Thymus (tissue), 11 donors: Measurements from ENCODE around the gene HAUS6. TPM values are rescaled to one million over a fixed set of nuclear protein-coding genes. Genes with fewer than 3 reads are reported as not detected.
A peak's percentile ranks its signal among the peaks of the same experiment; 100 is the strongest.

Experiments
- DNase-seq, 9 donors: peaks; one replicate each; pipeline ENCODE4 v3.0.0-alpha.2; 2013; ENCODE audit warnings: low spot score in 9 of 9, low read depth in 6 of 9, missing footprints in 1 of 9
- H3K27ac ChIP-seq, 2 donors: one replicate each; pipeline ENCODE4 v1.5.1; 2013; ENCODE audit warnings: control low read depth in 1 of 2, low read depth in 1 of 2, low read length in 1 of 2, mild to moderate bottlenecking in 1 of 2, moderate library complexity in 1 of 2
- H3K27me3 ChIP-seq, 2 donors: one replicate each; pipeline ENCODE4 v1.5.1; 2013; ENCODE audit warnings: low read length in 1 of 2; ENCODE audit not compliant: control insufficient read depth in 2 of 2, insufficient read depth in 1 of 2
- H3K36me3 ChIP-seq, 2 donors: one replicate each; pipeline ENCODE4 v1.5.1; 2013; ENCODE audit warnings: low read length in 1 of 2, mild to moderate bottlenecking in 1 of 2, moderate library complexity in 1 of 2; ENCODE audit not compliant: control insufficient read depth in 2 of 2, insufficient read depth in 2 of 2
- H3K4me1 ChIP-seq, 2 donors: one replicate each; pipeline ENCODE4 v1.5.1; 2013; ENCODE audit warnings: low read length in 2 of 2; ENCODE audit not compliant: control insufficient read depth in 2 of 2, insufficient read depth in 2 of 2
- H3K4me3 ChIP-seq, 2 donors: one replicate each; pipeline ENCODE4 v1.5.1; 2013; ENCODE audit warnings: low read length in 2 of 2, control low read depth in 1 of 2, mild to moderate bottlenecking in 1 of 2
- H3K9me3 ChIP-seq, 2 donors: one replicate each; pipeline ENCODE4 v1.5.1; 2013; ENCODE audit warnings: low read length in 1 of 2, mild to moderate bottlenecking in 1 of 2; ENCODE audit not compliant: control insufficient read depth in 2 of 2, insufficient read depth in 1 of 2
- WGBS: extraction: QIAGEN DNeasy Blood & Tissue Kit; methylation state at CpG from one replicate; pipeline ENCODE4 v1.1.7; 2013; 5-methylcytosine and 5-hydroxymethylcytosine counted together
- polyA plus RNA-seq: library from polyadenylated mRNA; stranded (reverse); fragments of 200-250 nt; gene quantifications from one replicate; pipeline ENCODE4 v1.2.3, GENCODE V29; 2013
- total RNA-seq: library from RNA; stranded (reverse); fragments of 120-200 nt; gene quantifications from one replicate; pipeline ENCODE4 v1.2.4, GENCODE V29; 2013
- donor health status: healthy.

The HAUS6 gene
- total and polyA plus RNA-seq, 2 donors = 10.8 to 23.8 TPM

- no peak for DNase-seq
- Histone ChIP-seq H3K4me3 (no peak overlapping the region), H3K9me3 (no peaks in the 10 kb centered on the region), H3K4me1 (no peaks in the 10 kb centered on the region), H3K27me3 (no peaks in the 10 kb centered on the region), H3K36me3 (no peaks in the 10 kb centered on the region), H3K27ac (no peak overlapping the region)
- 94% methylated on average over 1 of the region's 1 CpG for WGBS
Measured at GRCh38 chr9:19138084-19138483, 35.4 kb upstream of the HAUS6 start.

- WGBS = 97% methylated on average over 1 of the region's 1 CpG
Measured at GRCh38 chr9:19137282-19137681, 34.6 kb upstream of the HAUS6 start.

GRCh38 chr9:19136129-19136528 lies 33.4 kb upstream of the HAUS6 start:
- Histone ChIP-seq H3K9me3 (no peaks in the 10 kb centered on the region), H3K4me1 (no peaks in the 10 kb centered on the region), H3K4me3 (no peak overlapping the region), H3K36me3 (no peaks in the 10 kb centered on the region), H3K27me3 (no peaks in the 10 kb centered on the region), H3K27ac (no peak overlapping the region)
- WGBS = 94% methylated on average over 3 of the region's 3 CpGs
- no peak for DNase-seq

More at GRCh38 chr9:19137282-19137681, 34.6 kb upstream of the HAUS6 start:
- Histone ChIP-seq H3K4me3 (no peak overlapping the region), H3K27me3 (no peaks in the 10 kb centered on the region), H3K27ac (no peak overlapping the region), H3K4me1 (no peaks in the 10 kb centered on the region), H3K36me3 (no peaks in the 10 kb centered on the region), H3K9me3 (no peaks in the 10 kb centered on the region)
- no peak for DNase-seq

GRCh38 chr9:19133549-19134345 lies 31.0 kb upstream of the HAUS6 start:
- H3K9me3 ChIP-seq = no peaks in the 10 kb centered on the region
- no peaks in the 10 kb centered on the region for H3K36me3 ChIP-seq
- H3K27ac ChIP-seq = no peak overlapping the region
- H3K27me3 ChIP-seq = no peaks in the 10 kb centered on the region
- H3K4me1 ChIP-seq = peaks cover 0 to 5% of the 10 kb centered on the region in 2 donors
- DNase-seq = no peak
- no peak overlapping the region for H3K4me3 ChIP-seq
- 98% methylated on average over 6 of the region's 6 CpGs for WGBS

- no peaks in the 10 kb centered on the region for H3K27me3 ChIP-seq
- H3K4me1 ChIP-seq = peaks cover 2 to 17% of the 10 kb centered on the region in 2 donors
- DNase-seq = no peak
- H3K4me3 ChIP-seq = no peak overlapping the region
- no peaks in the 10 kb centered on the region for H3K9me3 ChIP-seq
- no peak overlapping the region for H3K27ac ChIP-seq
- H3K36me3 ChIP-seq = peaks cover 1 to 2% of the 10 kb centered on the region in 2 donors
- WGBS = 90% methylated on average over 8 of the region's 8 CpGs
Measured at GRCh38 chr9:19130436-19130835, 27.7 kb upstream of the HAUS6 start.

GRCh38 chr9:19127871-19128500 lies 25.3 kb upstream of the HAUS6 start:
- Histone ChIP-seq H3K9me3 (no peaks in the 10 kb centered on the region), H3K36me3 (peaks cover 5 to 15% of the 10 kb centered on the region in 2 donors), H3K27me3 (no peaks in the 10 kb centered on the region), H3K27ac (peak overlapping the region; percentile 85 to 95), H3K4me3 (peak overlapping the region; percentile 77 to 87), H3K4me1 (peaks cover 2 to 23% of the 10 kb centered on the region in 2 donors)
- peak in 7 of 9 donors; percentile 17 to 75 (median 37) for DNase-seq
- 1% methylated on average over 40 of the region's 40 CpGs for WGBS

GRCh38 chr9:19124430-19124793 lies 21.7 kb upstream of the HAUS6 start:
- Histone ChIP-seq H3K4me3 (no peak overlapping the region), H3K36me3 (peaks cover 18 to 45% of the 10 kb centered on the region in 2 donors), H3K27ac (peak overlapping the region in 1 of 2 donors; percentile 58), H3K9me3 (no peaks in the 10 kb centered on the region), H3K27me3 (no peaks in the 10 kb centered on the region), H3K4me1 (peaks cover 2 to 17% of the 10 kb centered on the region in 2 donors)
- DNase-seq = no peak

- no peak overlapping the region for H3K27ac ChIP-seq
- H3K36me3 ChIP-seq = peaks cover 30 to 61% of the 10 kb centered on the region in 2 donors
- no peaks in the 10 kb centered on the region for H3K27me3 ChIP-seq
- peaks cover 2 to 12% of the 10 kb centered on the region in 2 donors for H3K4me1 ChIP-seq
- no peaks in the 10 kb centered on the region for H3K9me3 ChIP-seq
- 98% methylated on average over 3 of the region's 3 CpGs for WGBS
- H3K4me3 ChIP-seq = no peak overlapping the region
- DNase-seq = no peak
Measured at GRCh38 chr9:19122490-19123042, 19.9 kb upstream of the HAUS6 start.

GRCh38 chr9:19120877-19121276 lies 18.2 kb upstream of the HAUS6 start:
- no peaks in the 10 kb centered on the region for H3K27me3 ChIP-seq
- H3K4me1 ChIP-seq = peaks cover 0 to 6% of the 10 kb centered on the region in 2 donors
- 99% methylated on average over 6 of the region's 6 CpGs for whole genome bisulfite sequencing
- H3K4me3 ChIP-seq = no peak overlapping the region
- H3K27ac ChIP-seq = no peak overlapping the region
- no peak for DNase-seq
- H3K9me3 ChIP-seq = no peaks in the 10 kb centered on the region
- H3K36me3 ChIP-seq = peaks cover 41 to 75% of the 10 kb centered on the region in 2 donors
